Measurements from ENCODE around the gene AGBL4. TPM values are rescaled to one million over a fixed set of nuclear protein-coding genes. Genes with fewer than 3 reads are reported as not detected.

Gene AGBL4
- total RNA-seq, 1 donor from 2014 or later, result not detected

- Histone ChIP-seq H3K27me3 (no peaks in the 10 kb centered on the region), H3K36me3 (no peaks in the 10 kb centered on the region), H3K4me1 (no peaks in the 10 kb centered on the region), H3K27ac (no peak overlapping the region), H3K9me3 (no peaks in the 10 kb centered on the region), H3K4me3 (no peak overlapping the region)
- intact Hi-C loops (cut with DNase I), result no loop called here
- no peak for DNase-seq
- no peak for TF ChIP-seq CTCF (IDR thresholded peaks at IDR 0.05)
- no peak for ATAC-seq
Measured at GRCh38 chr1:48558366-48558765, 1465.4 kb downstream of the AGBL4 start.

- no peaks in the 10 kb centered on the region for H3K9me3 ChIP-seq
- no peaks in the 10 kb centered on the region for H3K4me1 ChIP-seq
- ATAC-seq (no peak), DNase-seq (no peak)
- no peak for TF ChIP-seq CTCF (IDR thresholded peaks at IDR 0.05)
- intact Hi-C loops (cut with DNase I), result no loop called here
- no peak overlapping the region for H3K4me3 ChIP-seq
- no peaks in the 10 kb centered on the region for H3K27me3 ChIP-seq
- H3K36me3 ChIP-seq, result no peaks in the 10 kb centered on the region
- no peak overlapping the region for H3K27ac ChIP-seq
Measured at GRCh38 chr1:48556186-48556850, 1467.4 kb downstream of the AGBL4 start.

GRCh38 chr1:48555271-48555670 lies 1468.5 kb downstream of the AGBL4 start:
- no peaks in the 10 kb centered on the region for H3K4me1 ChIP-seq
- no peak for TF ChIP-seq CTCF (IDR thresholded peaks at IDR 0.05)
- no peak overlapping the region for H3K4me3 ChIP-seq
- H3K27me3 ChIP-seq, result no peaks in the 10 kb centered on the region
- H3K9me3 ChIP-seq, result no peaks in the 10 kb centered on the region
- H3K27ac ChIP-seq, result no peak overlapping the region
- no peaks in the 10 kb centered on the region for H3K36me3 ChIP-seq
- intact Hi-C loops (cut with DNase I), result no loop called here
- ATAC-seq (no peak), DNase-seq (no peak)

GRCh38 chr1:48552903-48553606 lies 1470.7 kb downstream of the AGBL4 start:
- no peak for TF ChIP-seq CTCF (IDR thresholded peaks at IDR 0.05)
- no peak overlapping the region for H3K4me3 ChIP-seq
- no peaks in the 10 kb centered on the region for H3K27me3 ChIP-seq
- no peaks in the 10 kb centered on the region for H3K4me1 ChIP-seq
- intact Hi-C loops (cut with DNase I), result no loop called here
- H3K9me3 ChIP-seq, result no peaks in the 10 kb centered on the region
- ATAC-seq (peak; percentile 28), DNase-seq (no peak)
- no peak overlapping the region for H3K27ac ChIP-seq
- no peaks in the 10 kb centered on the region for H3K36me3 ChIP-seq

- peak; percentile 23 for TF ChIP-seq CTCF (IDR thresholded peaks at IDR 0.05)
- no peaks in the 10 kb centered on the region for H3K36me3 ChIP-seq
- DNase-seq (no peak), ATAC-seq (peak; percentile 78)
- H3K27me3 ChIP-seq, result no peaks in the 10 kb centered on the region
- no peaks in the 10 kb centered on the region for H3K9me3 ChIP-seq
- H3K27ac ChIP-seq, result no peak overlapping the region
- intact Hi-C loops (cut with DNase I), result no loop called here
- no peak overlapping the region for H3K4me3 ChIP-seq
- no peaks in the 10 kb centered on the region for H3K4me1 ChIP-seq
Measured at GRCh38 chr1:48552420-48552819, 1471.3 kb downstream of the AGBL4 start.

Data from upper lobe of right lung (tissue), 1 donor.